Panc1 (cell line): ENCODE data around the gene ZP1. TPM values are rescaled to one million over a fixed set of nuclear protein-coding genes. Genes with fewer than 3 reads are reported as not detected.

Source experiments
- ATAC-seq: fragments of 200-7000 bp; cut with Tn5 transposase; 2 replicates; pipeline ENCODE4 v1.9.1; 2020; ENCODE audit warnings: mild to moderate bottlenecking, moderate library complexity
- BruUV-seq: library from RNA; stranded (reverse); fragments of 400-500 nt; replicated peaks from 2 replicates; lab custom pipeline; 2021; lab: Mats Ljungman, UMichigan
- CTCF ChIA-PET: fragments of 300-600 bp; sonication (Branson Sonifier 250); formaldehyde crosslinking; loops from one replicate; lab custom pipeline; 2022; ENCODE audit warnings: antibody characterized with exemption; lab: Charles Lee
- POLR2A ChIA-PET: fragments of 300-600 bp; sonication (Branson Sonifier 250); formaldehyde crosslinking; loops from one replicate; lab custom pipeline; 2022; ENCODE audit warnings: antibody characterized with exemption; lab: Charles Lee
- DNase-seq: peaks from one replicate; pipeline ENCODE4 v3.0.0-alpha.2; 2010; ENCODE audit warnings: low read depth, low spot score
- H3K27ac ChIP-seq: 2 replicates; pipeline ENCODE4 v1.5.1; 2011; ENCODE audit warnings: mild to moderate bottlenecking, low read length, inconsistent platforms
- H3K27me3 ChIP-seq: fragments of 200-500 bp; sonication (Bioruptor generic); 2 replicates; pipeline ENCODE4 v1.6.0; 2014; ENCODE audit warnings: low read length, inconsistent platforms; ENCODE audit not compliant: control insufficient read depth, insufficient read depth
- H3K36me3 ChIP-seq: fragments of 200-500 bp; sonication (Bioruptor generic); 2 replicates; pipeline ENCODE4 v1.5.1; 2014; ENCODE audit warnings: inconsistent platforms, mild to moderate bottlenecking, low read length, moderate library complexity; ENCODE audit not compliant: control insufficient read depth, insufficient read depth
- H3K4me1 ChIP-seq: 2 replicates; pipeline ENCODE4 v1.5.1; 2011; ENCODE audit warnings: inconsistent platforms, mild to moderate bottlenecking, low read length, moderate library complexity; ENCODE audit not compliant: control insufficient read depth, insufficient read depth
- H3K4me3 ChIP-seq, 2 experiments: 2 replicates each; pipeline ENCODE4 v1.5.1; 2011 to 2012; ENCODE audit warnings: low read depth in 2 of 2, low read length in 2 of 2, mild to moderate bottlenecking in 2 of 2, inconsistent platforms in 1 of 2, moderate library complexity in 1 of 2
- H3K9me3 ChIP-seq: fragments of 200-500 bp; sonication (Bioruptor generic); 2 replicates; pipeline ENCODE4 v1.5.1; 2014; ENCODE audit warnings: low read depth, mild to moderate bottlenecking, inconsistent platforms, low read length, moderate library complexity; ENCODE audit not compliant: control insufficient read depth, insufficient read depth
- POLR2AphosphoS5 ChIP-seq: IDR thresholded peaks from 2 replicates; pipeline ENCODE4 v1.6.1; 2012; ENCODE audit warnings: mild to moderate bottlenecking, low read depth, low read length, moderate library complexity
- SIN3A ChIP-seq: IDR thresholded peaks from 2 replicates; pipeline ENCODE4 v1.6.1; 2012; ENCODE audit warnings: low read depth, mild to moderate bottlenecking, low read length, moderate library complexity, borderline replicate concordance; ENCODE audit not compliant: insufficient read depth
- TCF7L2 ChIP-seq: IDR thresholded peaks from 2 replicates; pipeline ENCODE4 v1.6.1; 2011; ENCODE audit warnings: mild to moderate bottlenecking, low read depth, low read length, inconsistent platforms
- in situ Hi-C: cut with HindIII; loops from 2 replicates; pipeline ENCODE4 v1.10.0; 2016; ENCODE audit warnings: low sequenced_read_pairs, low pct_unique_long_range_greater_than_20kb
- intact Hi-C: fragments of 100-400 bp; cut with micrococcal nuclease; formaldehyde crosslinking; loops from one replicate; pipeline ENCODE4 v1.10.0; 2022; ENCODE audit not compliant: unreplicated experiment
- total RNA-seq: library from RNA; stranded (reverse); gene quantifications from one replicate; pipeline ENCODE4 v1.2.1, GENCODE V29; 2021; ENCODE audit not compliant: unreplicated experiment
- TF ChIP-seq, protein P1 (sequence below): fragments of 450-650 bp; IDR thresholded peaks from 2 replicates; pipeline ENCODE4 v1.5.1; 2017; ENCODE audit warnings: mild to moderate bottlenecking
- TF ChIP-seq, protein P2 (sequence below), 2 experiments: IDR thresholded peaks; 2 replicates each; pipeline ENCODE4 v1.6.1; 2011 to 2012; ENCODE audit warnings: low read depth in 2 of 2, control low read depth in 1 of 2, low read length in 1 of 2, mild to moderate bottlenecking in 1 of 2, moderate library complexity in 1 of 2; ENCODE audit not compliant: insufficient read depth in 1 of 2

The ZP1 gene
- total RNA-seq, 1 experiment from 2014 or later = not detected

- ATAC-seq (no peak), DNase-seq (no peak)
- TF ChIP-seq TCF7L2 (no peak), SIN3A (no peak), POLR2AphosphoS5 (no peak)
- TF ChIP-seq, protein P1, sequence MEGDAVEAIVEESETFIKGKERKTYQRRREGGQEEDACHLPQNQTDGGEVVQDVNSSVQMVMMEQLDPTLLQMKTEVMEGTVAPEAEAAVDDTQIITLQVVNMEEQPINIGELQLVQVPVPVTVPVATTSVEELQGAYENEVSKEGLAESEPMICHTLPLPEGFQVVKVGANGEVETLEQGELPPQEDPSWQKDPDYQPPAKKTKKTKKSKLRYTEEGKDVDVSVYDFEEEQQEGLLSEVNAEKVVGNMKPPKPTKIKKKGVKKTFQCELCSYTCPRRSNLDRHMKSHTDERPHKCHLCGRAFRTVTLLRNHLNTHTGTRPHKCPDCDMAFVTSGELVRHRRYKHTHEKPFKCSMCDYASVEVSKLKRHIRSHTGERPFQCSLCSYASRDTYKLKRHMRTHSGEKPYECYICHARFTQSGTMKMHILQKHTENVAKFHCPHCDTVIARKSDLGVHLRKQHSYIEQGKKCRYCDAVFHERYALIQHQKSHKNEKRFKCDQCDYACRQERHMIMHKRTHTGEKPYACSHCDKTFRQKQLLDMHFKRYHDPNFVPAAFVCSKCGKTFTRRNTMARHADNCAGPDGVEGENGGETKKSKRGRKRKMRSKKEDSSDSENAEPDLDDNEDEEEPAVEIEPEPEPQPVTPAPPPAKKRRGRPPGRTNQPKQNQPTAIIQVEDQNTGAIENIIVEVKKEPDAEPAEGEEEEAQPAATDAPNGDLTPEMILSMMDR = no peak
- TF ChIP-seq, protein P2, sequence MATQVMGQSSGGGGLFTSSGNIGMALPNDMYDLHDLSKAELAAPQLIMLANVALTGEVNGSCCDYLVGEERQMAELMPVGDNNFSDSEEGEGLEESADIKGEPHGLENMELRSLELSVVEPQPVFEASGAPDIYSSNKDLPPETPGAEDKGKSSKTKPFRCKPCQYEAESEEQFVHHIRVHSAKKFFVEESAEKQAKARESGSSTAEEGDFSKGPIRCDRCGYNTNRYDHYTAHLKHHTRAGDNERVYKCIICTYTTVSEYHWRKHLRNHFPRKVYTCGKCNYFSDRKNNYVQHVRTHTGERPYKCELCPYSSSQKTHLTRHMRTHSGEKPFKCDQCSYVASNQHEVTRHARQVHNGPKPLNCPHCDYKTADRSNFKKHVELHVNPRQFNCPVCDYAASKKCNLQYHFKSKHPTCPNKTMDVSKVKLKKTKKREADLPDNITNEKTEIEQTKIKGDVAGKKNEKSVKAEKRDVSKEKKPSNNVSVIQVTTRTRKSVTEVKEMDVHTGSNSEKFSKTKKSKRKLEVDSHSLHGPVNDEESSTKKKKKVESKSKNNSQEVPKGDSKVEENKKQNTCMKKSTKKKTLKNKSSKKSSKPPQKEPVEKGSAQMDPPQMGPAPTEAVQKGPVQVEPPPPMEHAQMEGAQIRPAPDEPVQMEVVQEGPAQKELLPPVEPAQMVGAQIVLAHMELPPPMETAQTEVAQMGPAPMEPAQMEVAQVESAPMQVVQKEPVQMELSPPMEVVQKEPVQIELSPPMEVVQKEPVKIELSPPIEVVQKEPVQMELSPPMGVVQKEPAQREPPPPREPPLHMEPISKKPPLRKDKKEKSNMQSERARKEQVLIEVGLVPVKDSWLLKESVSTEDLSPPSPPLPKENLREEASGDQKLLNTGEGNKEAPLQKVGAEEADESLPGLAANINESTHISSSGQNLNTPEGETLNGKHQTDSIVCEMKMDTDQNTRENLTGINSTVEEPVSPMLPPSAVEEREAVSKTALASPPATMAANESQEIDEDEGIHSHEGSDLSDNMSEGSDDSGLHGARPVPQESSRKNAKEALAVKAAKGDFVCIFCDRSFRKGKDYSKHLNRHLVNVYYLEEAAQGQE (IDR thresholded peaks at IDR 0.05; ENCODE audit: insufficient read depth in 1 of 2, low read depth in 2 of 2, low read length in 1 of 2) = no peak
- no peaks in the 10 kb centered on the region for H3K27me3 ChIP-seq
- no peak overlapping the region for H3K4me3 ChIP-seq
- POLR2A ChIA-PET = no interaction called here
- in situ Hi-C loops (no loop called here), intact Hi-C loops (no loop called here)
- H3K36me3 ChIP-seq = no peaks in the 10 kb centered on the region; the same call in 1 of the 2 replicates
- CTCF ChIA-PET = no interaction called here
- BruUV-seq = no TSS peak
- H3K27ac ChIP-seq = no peak overlapping the region
- H3K4me1 ChIP-seq = peaks cover 20% of the 10 kb centered on the region
- H3K9me3 ChIP-seq = no peaks in the 10 kb centered on the region
Observed at GRCh38 chr11:60919320-60919719, 52.0 kb downstream of the ZP1 start.

DNA sequence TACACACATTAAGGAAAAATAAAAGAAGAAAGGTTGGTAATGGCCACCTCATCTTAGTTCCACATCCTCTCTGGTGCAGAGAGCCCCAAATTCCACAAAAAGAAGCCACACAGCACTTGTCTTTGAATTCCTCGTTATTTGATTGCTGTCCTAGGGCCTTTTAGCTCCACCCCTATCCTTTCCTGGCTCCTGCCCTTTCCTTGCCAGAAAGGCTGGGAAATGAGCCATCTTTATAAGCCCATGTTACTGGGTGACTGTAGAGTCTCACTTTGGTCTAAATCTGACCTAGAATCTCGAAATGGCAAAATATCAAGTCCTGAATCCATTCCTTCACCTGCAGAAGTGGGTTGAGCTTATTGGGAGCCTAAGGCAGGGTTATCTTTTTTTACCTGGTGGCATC, 52.6 kb downstream of the ZP1 start:
- CTCF ChIA-PET = no interaction called here

More for the DNA sequence above, 52.6 kb downstream of the ZP1 start:
- Histone ChIP-seq H3K27ac (no peak overlapping the region), H3K36me3 (no peaks in the 10 kb centered on the region; the same call in 1 of the 2 replicates), H3K4me3 (no peak overlapping the region), H3K27me3 (no peaks in the 10 kb centered on the region), H3K9me3 (no peaks in the 10 kb centered on the region), H3K4me1 (peaks cover 18% of the 10 kb centered on the region)
- no peak for ATAC-seq
- intact Hi-C loops = no loop called here
- POLR2A ChIA-PET = no interaction called here
- DNase-seq = no peak
- in situ Hi-C loops = no loop called here
- TF ChIP-seq TCF7L2 (no peak), POLR2AphosphoS5 (no peak), SIN3A (no peak)
- TF ChIP-seq, protein P2 (IDR thresholded peaks at IDR 0.05; ENCODE audit: insufficient read depth in 1 of 2, low read depth in 2 of 2, low read length in 1 of 2) = no peak
- TF ChIP-seq, protein P1 = no peak
- BruUV-seq = no TSS peak
